NCI-H1694 treated with DMSO at 0.1 percent for 48 hours (cell line): ENCODE results near the gene CDK5RAP2.

Experiments used
- DNase-seq: peaks from one replicate; lab custom pipeline; 2025; lab: John Stamatoyannopoulos, UW

The CDK5RAP2 gene

DNA sequence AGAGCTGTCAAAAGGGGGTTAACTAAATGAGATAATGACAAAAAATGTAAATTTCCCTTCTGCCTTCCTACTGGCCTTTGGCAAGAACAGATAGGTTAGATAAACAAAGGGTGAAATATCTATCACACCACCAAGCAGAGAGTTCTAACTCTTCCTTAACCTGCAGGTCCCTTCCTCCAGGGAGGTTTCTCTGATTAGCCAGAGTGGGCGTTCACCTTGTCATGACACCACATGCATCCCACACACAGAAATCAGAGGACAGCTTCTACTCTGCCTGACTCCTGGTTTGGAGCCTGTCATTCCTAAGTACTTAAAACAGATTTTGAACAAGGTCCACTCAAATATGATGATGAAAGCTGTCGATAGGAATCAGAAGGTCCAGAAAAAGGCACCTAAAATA lies 180.0 kb downstream of the CDK5RAP2 start:
- no peak for DNase-seq

DNA sequence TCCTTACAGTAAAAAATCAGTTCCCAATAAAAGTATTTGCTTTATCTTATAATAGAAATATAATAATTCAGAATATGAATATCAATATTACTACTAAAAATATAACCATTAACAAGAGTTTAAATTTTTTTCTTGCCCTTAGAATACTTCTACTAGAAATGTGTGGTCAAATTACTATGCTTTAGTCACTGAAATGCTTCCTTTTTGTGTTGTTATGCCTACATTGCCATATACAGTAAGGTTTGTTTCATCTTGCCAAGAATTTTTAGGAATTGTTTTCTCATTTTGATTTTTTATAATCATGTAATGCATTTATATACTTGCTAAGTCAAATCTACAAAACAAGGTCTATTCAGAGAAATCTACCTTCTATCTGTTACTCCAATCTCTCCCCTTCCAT lies 181.7 kb downstream of the CDK5RAP2 start:
- DNase-seq, result no peak

DNA sequence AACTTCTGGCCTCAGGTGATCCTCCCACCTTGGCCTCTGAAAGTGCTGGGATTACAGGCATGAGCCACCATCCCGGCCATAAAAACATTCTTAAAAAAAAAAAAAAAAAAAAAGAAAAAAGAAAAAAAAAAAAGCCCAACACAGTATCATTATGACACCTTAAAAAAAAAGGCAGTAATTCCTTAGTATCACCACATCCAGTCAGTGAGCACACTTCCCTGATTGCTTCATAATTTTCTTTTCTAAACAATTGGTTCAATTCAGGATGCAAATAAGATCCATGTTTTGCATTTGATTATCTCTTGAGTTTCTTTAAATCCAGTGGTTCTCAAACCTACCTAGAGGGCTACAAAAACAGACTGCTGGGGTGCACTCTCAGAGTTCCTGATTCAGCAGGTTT lies 182.5 kb downstream of the CDK5RAP2 start:
- no peak for DNase-seq

DNA sequence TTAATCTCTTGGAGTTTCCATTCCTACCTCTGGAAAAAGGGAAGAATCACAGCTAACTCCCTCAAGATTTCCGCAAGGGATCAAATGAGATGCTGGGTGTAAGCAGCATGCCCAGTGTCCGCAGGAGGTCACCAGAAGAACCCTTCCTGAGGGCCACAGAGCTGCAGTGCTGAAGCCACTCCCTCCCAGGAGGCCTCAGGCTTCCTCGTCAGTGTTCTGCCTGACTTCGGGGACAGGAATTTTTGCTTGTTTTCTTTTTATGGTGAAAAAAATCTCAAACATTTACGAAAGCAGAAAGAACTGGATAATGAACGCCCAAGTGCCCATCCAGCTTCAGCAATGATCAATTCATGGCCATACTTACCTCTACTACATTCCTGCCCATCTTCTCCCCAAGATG lies 183.0 kb downstream of the CDK5RAP2 start:
- DNase-seq, result no peak

DNA sequence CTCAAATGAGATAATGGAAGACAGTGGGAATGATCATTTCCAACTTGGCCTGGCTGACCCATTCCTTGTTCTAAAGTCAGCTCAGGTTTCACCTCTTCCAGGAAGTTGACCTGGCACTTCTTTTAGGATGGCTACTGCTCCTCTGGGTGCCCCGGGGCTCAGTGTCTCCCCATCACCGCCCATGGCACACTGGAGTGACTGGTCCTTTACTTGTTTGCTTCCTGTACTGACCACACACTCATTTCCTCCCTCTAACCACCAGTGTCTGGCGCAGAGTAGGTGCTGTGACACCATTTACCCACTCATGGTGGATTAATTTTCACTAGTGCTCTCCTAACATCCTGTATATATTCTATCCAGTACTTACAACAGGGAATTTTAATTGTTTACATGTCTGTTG lies 183.5 kb downstream of the CDK5RAP2 start:
- DNase-seq, result no peak

DNA sequence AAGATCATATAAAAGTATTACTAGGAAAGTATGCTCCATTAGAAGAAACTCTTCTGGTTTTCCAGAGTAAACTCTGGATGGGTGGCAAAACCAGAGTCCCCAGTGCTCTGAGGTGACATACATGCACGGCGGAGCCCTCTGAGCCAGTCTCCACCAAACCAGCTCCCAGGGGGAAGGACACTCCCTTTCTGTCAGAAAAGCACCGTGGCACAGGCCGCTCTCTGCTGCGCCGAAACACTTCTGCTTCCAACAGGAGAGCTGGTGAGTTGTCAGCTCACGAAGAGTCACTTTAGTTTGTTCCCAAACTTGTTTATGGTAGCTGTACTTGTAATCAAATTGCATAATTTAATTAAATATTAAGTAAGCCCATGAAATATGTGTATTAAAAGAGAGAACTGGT lies 184.6 kb downstream of the CDK5RAP2 start:
- DNase-seq, result no peak

DNA sequence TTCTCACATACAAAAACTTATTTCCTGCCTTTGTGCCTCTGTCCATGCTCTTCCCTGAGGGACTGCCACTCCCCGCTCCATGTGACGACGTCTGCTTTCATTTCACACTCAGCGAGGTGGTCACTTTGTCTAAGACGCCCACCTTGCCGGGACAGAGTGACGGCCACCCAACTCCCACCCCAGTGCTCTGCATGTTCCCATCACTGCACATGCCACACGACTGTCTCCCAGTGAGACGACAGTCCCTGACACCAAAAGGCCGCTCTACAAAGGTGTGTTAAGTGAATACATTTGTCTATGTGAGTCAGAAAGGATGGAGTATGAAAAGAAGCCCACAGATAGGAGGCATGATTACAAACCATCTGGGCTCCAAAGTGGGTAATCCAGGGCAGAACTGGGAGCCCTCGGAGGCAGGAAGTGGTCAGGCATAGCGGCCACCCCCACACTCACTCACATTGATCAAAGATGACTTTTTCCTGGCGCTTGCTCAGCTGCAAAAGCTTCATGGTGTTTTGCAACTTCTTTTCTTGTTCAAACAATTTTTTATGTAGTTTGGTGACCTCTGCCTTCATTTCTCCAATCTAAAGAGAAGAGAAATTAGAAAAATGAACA lies 185.8 kb downstream of the CDK5RAP2 start:
- DNase-seq, result no peak

DNA sequence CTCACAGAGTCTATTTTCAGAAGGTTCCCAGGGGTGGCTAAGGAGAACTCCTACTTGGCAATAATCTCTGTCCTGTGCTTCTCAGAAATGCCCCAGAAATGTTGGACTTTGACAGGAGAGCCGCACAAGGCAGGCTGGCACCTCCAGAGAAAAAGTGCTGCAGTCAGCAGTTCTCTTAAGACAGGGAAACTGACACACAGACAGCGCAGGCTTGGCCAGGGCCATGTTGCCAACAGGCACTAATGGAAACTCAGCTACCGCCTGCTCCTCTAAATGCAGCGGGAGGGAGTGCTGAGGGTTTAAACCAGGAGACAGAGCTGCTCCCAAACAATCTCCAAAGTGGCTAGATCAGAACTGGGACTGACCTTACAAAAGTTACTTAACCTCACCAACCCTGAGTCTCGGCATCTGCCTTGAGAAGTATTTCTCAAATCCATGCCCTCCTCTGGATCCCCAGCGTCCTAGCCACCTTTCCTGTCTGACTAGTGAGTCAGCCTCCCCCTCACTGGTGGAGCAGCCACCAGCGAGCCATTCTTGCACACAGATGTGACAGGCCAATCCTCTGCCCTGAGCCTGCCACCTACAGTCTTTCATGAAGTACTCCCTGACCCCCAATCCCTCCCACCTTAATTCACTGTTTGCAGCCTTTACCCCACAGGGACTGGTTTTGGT lies 186.4 kb downstream of the CDK5RAP2 start:
- DNase-seq, result no peak

DNA sequence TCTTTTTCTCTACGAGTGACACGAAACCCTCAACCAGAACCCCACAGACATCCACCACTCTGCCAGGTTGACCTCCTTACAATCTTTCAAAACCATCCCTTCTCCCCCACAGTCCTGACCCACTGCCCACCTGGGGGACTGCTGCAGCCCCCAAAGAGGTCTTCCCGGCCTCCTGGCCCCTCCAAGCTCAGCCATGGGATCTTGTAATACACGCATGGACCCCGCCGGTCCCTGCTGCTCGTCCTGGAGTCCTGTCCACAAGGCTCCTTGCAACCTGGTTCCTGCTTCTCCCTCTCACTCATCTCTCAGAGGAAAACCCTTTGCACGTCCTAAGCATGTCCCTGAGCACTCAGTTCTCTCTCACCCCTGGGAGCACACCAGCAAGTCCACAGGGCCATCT lies 187.3 kb downstream of the CDK5RAP2 start:
- no peak for DNase-seq

DNA sequence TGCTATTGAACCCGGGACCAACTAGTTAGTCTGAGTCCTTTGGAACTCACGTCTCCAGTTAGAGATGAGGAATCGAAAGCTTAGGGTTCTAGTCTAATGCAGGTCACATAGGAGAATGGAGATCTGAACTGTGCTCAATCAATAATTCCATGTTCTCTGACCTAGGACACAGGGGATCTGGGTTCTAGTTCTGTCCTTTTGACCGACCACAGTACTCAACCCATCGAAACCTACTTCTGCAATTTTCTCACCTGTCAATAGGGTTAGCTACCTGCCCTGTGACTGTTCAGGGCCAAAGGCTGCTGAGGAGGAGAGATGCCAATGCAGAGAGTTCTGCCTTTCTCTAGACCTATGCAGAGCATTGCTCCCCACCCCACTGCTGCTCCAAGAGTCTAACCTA lies 187.7 kb downstream of the CDK5RAP2 start:
- no peak for DNase-seq

DNA sequence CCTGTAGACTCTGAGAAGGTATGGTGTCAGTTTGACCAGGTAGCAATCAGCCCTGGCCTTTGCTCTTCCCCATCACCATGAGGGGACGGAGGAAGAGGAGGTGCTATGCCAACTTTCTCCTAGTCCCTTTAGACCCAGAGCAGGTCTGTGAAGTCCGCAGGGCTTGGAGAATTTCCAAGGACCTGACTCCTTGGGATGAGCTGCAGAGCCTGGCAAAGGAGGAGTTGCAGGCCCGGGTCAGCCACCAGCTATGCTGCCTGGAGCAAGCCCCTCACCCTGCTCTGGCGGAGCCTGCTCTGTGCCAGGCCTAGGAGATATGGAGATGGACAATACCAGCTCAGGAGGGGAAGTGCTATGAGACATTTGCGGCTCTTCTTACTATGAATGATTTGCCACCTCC lies 188.3 kb downstream of the CDK5RAP2 start:
- DNase-seq, result no peak

DNA sequence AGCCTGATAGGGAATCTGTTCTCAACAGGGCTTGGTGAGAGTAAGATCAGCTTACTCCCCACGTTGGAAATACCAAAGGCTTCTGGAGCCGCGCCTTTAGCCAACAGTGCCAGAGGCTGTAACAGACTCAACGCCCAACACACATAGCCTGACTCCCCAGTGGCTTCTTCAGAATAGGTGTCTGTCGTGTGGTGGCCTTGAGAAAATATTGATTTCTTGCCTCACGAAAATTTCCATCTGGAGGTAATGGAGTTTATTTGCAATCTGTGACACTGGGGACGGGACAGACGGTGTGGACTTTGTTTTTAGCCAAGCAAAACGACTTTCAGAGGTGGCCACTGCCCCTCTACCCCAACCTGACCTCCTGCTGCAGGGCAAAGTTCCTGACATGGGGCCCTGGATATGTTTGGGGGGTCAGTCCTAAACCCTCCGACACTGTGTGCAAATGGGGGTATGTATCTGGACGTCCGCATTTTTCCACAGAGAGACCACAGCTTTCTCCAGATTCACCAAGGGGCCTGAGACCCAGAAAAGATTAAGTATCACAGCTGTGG lies 189.3 kb downstream of the CDK5RAP2 start:
- no peak for DNase-seq

DNA sequence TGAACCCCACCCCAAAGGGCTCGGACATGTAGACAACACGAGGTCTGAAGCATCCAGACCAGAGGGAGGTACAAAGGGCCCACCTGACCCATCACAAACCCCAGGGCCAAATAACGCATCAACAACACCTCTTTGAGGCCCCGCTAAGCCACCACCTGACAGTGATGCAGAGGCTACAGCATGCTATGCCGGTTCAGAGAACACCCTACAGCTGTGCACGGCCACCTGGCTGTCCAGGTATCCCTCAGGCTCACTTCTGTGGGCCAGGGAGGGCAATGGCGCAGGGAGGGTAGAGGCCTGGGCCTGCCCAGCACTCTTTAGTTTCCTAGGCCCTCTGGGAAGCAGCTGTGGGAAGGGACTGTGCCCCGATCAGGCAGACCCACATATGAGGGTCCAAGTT lies 190.1 kb downstream of the CDK5RAP2 start:
- DNase-seq, result no peak

DNA sequence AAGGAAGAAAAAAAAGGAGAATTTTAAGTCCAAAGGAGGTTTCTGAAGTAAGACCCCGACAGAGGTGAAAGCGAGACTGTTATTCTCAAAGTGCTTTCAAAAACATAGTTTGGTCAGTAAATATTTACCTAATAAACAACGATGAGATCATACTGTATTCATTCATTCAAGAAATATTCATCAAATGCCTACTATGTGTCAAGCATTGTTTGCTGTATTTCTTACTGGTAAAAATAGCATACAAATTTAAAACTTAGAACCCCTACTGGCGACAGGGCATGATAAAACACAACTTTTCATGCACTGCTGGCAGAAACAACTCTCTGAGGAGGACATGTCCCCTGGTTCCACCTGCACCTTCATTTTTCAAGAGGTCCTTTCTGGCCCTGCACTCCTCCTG lies 190.7 kb downstream of the CDK5RAP2 start:
- no peak for DNase-seq

DNA sequence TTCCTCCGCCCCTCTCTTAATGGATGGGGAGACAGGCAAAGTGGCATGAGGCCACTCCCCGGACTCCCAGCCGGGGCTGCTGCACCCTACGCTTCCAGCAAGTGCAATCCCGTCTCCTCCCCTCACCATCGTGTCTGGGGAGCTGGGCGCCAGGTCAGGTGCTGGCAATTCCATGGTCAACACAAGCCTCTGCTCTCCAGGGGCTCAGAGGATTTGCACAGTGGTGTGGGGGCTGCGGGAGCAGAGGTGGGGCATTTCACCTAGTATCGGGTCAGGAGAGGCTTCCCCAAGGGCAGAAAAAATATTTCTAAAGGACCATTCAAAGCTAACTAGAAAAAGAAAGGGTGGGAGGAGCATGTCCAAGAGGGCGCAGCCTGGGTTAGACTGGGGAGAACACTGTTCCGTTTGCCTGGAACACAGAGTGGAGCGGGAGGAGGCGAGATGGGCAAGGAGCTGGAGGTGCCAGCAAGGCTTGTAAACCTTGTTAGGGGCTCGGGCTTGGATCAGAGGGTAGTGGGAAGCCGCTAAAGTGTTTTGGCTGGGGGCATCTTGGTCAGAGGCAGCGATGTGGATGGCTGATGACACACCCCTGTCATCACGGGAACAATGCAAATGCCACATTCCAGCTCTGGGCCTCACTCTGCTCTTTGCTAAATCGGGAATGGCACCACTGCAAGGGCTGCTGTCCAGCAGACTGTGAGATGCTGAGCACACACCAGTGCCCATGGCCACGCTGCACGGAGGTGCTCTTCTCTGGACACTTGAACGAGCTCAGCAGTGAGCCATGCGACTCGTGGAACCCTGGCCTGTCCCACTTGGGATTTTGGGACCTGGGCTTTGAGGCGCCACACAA lies 191.7 kb downstream of the CDK5RAP2 start:
- no peak for DNase-seq

DNA sequence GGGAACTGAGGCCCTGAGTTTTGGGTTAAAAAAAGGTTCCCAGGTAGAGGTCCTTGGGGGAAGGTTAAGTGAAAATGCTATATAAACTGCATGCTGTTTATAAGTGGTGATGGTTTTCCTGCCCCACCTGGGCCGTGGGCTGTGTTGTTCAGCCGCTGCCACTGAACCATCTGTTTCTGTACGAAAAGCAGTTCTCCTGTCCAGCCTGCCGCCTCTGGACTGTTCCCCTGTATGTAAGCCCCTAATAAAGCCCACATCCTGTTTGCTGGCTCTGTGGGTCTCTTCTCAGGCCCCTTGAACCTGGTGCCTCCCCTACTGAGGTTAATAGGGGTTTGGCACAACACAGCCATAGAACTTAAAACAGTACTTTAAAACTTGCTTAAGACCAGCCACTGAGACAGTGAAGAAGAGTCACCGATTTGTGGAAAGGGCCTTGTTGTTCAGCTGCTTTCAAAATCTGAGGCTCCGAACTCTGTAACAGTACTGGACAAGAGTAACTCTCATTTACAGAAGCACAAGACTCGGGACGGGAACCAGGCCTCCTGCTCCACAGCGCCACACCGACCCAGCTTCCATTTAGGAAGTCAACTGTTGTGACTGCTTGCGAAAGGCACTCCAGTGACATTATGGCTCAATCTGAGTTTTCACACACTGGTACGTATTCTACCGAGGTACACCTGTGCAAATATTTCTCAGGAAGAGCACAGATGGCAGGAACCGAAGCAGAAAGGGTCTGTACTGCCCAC lies 192.5 kb downstream of the CDK5RAP2 start:
- no peak for DNase-seq

DNA sequence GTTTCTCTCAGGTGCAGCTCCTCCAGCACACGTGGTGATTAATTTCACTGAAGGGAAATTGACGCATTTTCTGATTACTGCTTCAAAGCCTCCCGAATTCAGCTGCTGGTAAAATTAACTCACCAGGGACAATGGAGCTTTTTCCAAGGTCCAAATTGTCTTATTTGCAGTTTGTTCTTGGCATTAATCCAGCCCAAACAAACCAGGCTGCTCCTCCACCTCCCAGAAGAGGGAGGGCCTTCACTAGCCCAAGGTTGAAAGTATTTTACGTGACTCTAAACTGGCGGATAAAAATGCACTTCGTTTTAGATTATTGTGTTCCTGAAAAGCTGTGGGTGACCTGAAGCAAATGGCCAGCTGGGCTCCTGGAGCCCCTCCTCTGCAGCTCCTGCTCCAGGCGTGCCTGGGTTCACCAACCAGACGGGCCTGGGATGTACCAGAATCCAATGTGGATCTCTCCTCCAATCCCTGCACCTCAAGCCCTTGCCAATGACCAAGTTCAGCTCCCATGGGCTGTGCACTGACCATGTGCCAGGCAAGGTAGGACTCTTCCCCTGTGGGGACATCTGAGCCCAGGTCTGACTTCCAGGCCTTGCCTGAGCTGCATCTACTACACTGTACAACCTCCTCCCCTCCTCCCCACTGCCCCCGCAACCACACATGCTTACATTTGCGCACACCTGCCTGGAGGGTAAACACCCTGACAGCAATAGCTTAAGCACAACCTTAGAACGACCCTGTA lies 193.4 kb downstream of the CDK5RAP2 start:
- no peak for DNase-seq

DNA sequence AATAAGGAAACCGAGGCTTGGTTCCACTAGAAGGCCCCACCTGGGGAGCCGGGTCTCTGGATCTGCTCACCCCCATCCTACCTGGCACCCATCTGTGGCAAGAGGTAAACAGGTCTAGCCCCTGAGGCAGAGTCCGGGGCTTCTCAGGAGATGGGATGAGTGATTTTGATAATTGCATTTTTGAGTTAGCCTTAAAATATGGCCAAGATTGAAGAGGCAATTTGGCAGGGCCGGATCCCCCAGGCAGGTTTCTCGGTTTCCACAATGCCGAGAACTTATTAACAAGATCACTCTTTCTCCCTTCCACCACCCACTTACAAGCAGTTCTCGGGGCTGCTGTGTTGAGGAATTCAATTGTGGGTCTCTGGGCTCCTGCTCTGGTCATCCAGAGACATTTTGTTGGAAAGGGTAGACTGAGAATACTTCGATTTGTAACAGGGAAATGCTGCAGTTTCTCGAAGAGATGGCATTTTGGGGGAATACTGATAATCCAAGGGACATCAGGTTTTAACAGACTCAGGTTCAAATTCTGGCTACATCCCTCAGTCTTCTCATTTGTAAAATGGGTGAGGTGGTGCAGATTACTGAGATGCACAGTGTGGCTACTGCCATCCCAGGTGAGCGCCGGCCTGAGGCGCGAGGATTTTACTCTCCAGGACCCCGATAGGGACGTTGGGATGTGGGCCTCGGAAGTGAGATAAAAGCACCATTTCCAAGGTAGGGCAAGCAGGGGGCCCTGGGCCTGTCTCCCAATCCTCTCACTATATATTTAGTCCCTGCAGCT lies 194.2 kb downstream of the CDK5RAP2 start:
- DNase-seq, result no peak

DNA sequence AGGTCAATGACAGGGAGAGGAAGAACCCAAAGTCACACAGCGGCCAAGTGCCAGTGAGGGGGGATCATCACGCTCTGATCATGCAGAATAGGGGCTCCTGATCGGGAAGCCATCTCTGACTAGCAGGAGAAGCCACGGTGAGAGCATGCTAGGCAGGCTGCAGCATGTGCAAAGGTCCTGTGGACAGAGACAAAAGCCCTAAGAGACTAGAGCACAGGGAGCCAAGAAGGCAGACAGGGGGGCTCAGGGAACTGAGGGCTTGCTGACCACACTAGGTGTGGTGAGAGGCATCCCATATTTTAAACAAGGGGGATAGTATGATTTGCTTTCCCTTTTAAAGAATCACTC lies 195.1 kb downstream of the CDK5RAP2 start:
- DNase-seq, result no peak

DNA sequence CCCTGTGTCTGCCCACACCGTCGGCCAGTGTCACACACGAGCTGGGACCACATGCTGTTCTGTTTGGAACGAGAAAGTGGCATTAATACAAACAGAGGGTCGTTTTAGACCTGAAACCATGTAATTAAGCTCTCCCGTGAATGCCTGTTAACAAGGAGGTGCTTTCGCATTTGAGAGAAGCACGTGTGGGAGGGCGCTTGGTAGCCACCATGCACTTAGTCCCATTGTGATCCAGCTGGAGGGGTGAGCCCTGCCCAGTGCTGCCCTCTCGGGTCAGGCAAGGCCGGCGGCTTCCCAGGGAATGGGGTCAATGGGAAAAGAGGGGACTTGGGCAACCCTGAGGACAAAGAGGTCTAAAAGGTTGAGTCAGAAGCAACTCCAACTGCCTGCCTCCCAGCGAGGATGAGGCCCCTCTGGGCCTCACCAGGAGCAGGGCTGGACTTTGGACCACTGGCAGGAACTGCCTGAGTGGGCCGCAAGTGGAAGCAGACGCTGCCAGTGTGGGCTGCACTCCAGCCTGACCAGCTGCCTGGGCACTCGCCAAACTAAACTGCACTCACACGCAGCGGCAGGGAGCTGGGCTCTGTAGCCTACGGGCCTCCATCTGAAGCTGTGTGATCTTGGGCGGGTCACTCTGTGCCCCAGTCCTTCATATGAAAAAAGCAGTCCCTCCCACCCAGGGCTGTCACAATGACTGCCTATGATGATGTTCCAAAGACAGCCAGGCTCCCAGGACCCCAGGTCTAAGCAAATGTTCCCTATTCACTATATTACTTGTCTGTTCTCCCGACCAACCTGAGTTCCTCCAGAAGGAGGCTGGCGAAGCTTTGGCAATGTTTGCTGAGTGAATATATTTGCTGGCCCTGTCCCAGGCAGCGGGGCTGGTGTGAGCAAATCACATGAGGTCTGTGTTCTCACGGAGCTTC lies 195.7 kb downstream of the CDK5RAP2 start:
- no peak for DNase-seq
